HEK293 (cell line): Measurements from ENCODE around the gene GABBR2.

Source experiments
- HOXC10 ChIP-seq: sonication (generic); formaldehyde crosslinking; IDR thresholded peaks from 2 replicates; pipeline ENCODE4 v1.8.1; 2023; ENCODE audit warnings: mild to moderate bottlenecking, missing genetic modification reagents
- KLF16 ChIP-seq: fragments of 450-650 bp; formaldehyde crosslinking; IDR thresholded peaks from 2 replicates; pipeline ENCODE4 v1.5.1; 2017; ENCODE audit warnings: missing biosample characterization, missing genetic modification characterization
- SETDB1 ChIP-seq: IDR thresholded peaks from one replicate; pipeline ENCODE4 v1.6.1; 2017; ENCODE audit warnings: mild to moderate bottlenecking, low read length, moderate library complexity, mixed read lengths; ENCODE audit not compliant: insufficient read length
- ZBTB17 ChIP-seq: fragments of 450-650 bp; formaldehyde crosslinking; IDR thresholded peaks from 2 replicates; pipeline ENCODE4 v1.5.1; 2016; ENCODE audit warnings: missing biosample characterization, missing genetic modification characterization
- ZIC2 ChIP-seq: fragments of 450-650 bp; formaldehyde crosslinking; IDR thresholded peaks from 2 replicates; pipeline ENCODE4 v1.5.1; 2016; ENCODE audit warnings: missing biosample characterization, missing genetic modification characterization
- ZNF121 ChIP-seq: fragments of 450-650 bp; formaldehyde crosslinking; IDR thresholded peaks from 2 replicates; pipeline ENCODE4 v1.5.1; 2016; ENCODE audit warnings: missing biosample characterization, missing genetic modification characterization
- ZNF24 ChIP-seq: fragments of 450-650 bp; formaldehyde crosslinking; IDR thresholded peaks from 2 replicates; pipeline ENCODE4 v1.5.1; 2016; ENCODE audit warnings: missing biosample characterization, missing genetic modification characterization
- ZNF292 ChIP-seq: fragments of 450-650 bp; formaldehyde crosslinking; IDR thresholded peaks from 2 replicates; pipeline ENCODE4 v1.5.1; 2016; ENCODE audit warnings: low read depth, missing biosample characterization, missing genetic modification characterization, borderline replicate concordance
- ZNF776 ChIP-seq: fragments of 450-650 bp; formaldehyde crosslinking; IDR thresholded peaks from 2 replicates; pipeline ENCODE4 v1.5.0; 2017; ENCODE audit warnings: missing biosample characterization, missing genetic modification characterization, borderline replicate concordance
- TF ChIP-seq, protein P1 (sequence below): fragments of 450-650 bp; formaldehyde crosslinking; IDR thresholded peaks from 2 replicates; pipeline ENCODE4 v1.5.1; 2016; ENCODE audit warnings: missing biosample characterization, missing genetic modification characterization
- TF ChIP-seq, protein P2 (sequence below): fragments of 450-650 bp; formaldehyde crosslinking; IDR thresholded peaks from 2 replicates; pipeline ENCODE4 v1.5.1; 2016; ENCODE audit warnings: missing biosample characterization, missing genetic modification characterization
- TF ChIP-seq, protein P3 (sequence below): fragments of 450-650 bp; formaldehyde crosslinking; IDR thresholded peaks from 2 replicates; pipeline ENCODE4 v1.5.1; 2016; ENCODE audit warnings: missing biosample characterization, missing genetic modification characterization

DNA sequence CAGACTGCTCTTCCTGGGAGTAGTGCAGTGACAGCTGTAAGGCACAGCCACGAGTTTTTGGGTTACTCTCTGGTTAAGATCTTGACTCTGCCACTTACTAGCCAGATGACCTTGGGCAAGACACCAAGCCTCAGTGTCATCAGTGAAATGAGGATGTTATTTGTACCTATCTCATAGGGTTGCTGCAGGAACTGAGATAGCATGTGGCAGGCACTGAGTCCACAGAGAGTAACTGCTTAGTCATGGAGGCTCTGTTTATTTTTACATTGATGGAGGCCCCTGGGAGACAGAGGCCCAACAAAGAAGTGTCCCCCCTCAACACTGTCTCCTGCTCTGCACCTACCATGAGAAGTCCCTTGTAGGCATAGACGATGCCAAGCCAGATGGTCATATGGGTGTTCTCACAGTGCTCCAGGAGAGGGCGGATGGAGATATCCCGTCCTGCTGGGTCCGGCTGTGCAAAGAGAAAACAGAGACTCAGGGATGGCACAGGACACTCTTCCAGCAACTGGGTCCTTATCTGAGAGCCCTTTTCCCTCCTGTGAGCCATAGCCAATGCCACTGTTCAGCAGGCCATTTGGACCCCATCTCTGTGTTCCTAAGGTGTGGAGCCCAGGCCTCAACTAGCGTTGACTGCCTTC is 397.9 kb downstream of the GABBR2 start:
- TF ChIP-seq ZNF292 (tag by site-specific recombination) (no peak), KLF16 (tag by site-specific recombination) (no peak), SETDB1 (no peak), ZNF121 (tag by site-specific recombination) (no peak), ZIC2 (tag by site-specific recombination) (no peak), ZNF776 (no peak), HOXC10 (no peak), ZNF24 (tag by site-specific recombination) (no peak), ZBTB17 (tag by site-specific recombination) (no peak)
- TF ChIP-seq, protein P1, sequence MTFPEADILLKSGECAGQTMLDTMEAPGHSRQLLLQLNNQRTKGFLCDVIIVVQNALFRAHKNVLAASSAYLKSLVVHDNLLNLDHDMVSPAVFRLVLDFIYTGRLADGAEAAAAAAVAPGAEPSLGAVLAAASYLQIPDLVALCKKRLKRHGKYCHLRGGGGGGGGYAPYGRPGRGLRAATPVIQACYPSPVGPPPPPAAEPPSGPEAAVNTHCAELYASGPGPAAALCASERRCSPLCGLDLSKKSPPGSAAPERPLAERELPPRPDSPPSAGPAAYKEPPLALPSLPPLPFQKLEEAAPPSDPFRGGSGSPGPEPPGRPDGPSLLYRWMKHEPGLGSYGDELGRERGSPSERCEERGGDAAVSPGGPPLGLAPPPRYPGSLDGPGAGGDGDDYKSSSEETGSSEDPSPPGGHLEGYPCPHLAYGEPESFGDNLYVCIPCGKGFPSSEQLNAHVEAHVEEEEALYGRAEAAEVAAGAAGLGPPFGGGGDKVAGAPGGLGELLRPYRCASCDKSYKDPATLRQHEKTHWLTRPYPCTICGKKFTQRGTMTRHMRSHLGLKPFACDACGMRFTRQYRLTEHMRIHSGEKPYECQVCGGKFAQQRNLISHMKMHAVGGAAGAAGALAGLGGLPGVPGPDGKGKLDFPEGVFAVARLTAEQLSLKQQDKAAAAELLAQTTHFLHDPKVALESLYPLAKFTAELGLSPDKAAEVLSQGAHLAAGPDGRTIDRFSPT (tag by site-specific recombination): no peak
- TF ChIP-seq, protein P2, sequence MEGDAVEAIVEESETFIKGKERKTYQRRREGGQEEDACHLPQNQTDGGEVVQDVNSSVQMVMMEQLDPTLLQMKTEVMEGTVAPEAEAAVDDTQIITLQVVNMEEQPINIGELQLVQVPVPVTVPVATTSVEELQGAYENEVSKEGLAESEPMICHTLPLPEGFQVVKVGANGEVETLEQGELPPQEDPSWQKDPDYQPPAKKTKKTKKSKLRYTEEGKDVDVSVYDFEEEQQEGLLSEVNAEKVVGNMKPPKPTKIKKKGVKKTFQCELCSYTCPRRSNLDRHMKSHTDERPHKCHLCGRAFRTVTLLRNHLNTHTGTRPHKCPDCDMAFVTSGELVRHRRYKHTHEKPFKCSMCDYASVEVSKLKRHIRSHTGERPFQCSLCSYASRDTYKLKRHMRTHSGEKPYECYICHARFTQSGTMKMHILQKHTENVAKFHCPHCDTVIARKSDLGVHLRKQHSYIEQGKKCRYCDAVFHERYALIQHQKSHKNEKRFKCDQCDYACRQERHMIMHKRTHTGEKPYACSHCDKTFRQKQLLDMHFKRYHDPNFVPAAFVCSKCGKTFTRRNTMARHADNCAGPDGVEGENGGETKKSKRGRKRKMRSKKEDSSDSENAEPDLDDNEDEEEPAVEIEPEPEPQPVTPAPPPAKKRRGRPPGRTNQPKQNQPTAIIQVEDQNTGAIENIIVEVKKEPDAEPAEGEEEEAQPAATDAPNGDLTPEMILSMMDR: no peak
- TF ChIP-seq, protein P3, sequence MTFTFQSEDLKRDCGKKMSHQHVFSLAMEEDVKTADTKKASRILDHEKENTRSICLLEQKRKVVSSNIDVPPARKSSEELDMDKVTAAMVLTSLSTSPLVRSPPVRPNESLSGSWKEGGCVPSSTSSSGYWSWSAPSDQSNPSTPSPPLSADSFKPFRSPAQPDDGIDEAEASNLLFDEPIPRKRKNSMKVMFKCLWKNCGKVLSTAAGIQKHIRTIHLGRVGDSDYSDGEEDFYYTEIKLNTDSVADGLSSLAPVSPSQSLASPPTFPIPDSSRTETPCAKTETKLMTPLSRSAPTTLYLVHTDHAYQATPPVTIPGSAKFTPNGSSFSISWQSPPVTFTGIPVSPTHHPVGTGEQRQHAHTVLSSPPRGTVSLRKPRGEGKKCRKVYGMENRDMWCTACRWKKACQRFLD (tag by site-specific recombination): no peak
